GM23338 (cell line): ENCODE data around the gene OTUB2. TPM values are rescaled to one million over a fixed set of nuclear protein-coding genes. Genes with fewer than 3 reads are reported as not detected.

ENCODE experiments used
- ATAC-seq: fragments of 200-7000 bp; cut with Tn5 transposase; 3 replicates; pipeline ENCODE4 v1.9.1; 2020
- DNase-seq: peaks from one replicate; pipeline ENCODE4 v3.0.0-alpha.2; 2015; ENCODE audit warnings: low spot score
- H2AFZ ChIP-seq: fragments of 200-600 bp; sonication (generic); 2 replicates; pipeline ENCODE4 v1.8.0; 2016; ENCODE audit warnings: antibody characterized with exemption, mild to moderate bottlenecking, moderate library complexity
- H3F3A ChIP-seq: fragments of 200-600 bp; sonication (generic); replicated peaks from 2 replicates; pipeline ENCODE4 v1.8.0; 2017; ENCODE audit warnings: antibody characterized with exemption, mixed run types, low read depth
- H3K27ac ChIP-seq: fragments of 200-600 bp; sonication (generic); 2 replicates; pipeline ENCODE4 v1.6.1; 2016; ENCODE audit warnings: low read depth
- H3K27me3 ChIP-seq: fragments of 200-600 bp; sonication (generic); 2 replicates; pipeline ENCODE4 v1.8.0; 2016; ENCODE audit warnings: mild to moderate bottlenecking, mixed run types, moderate library complexity; ENCODE audit not compliant: insufficient read depth
- H3K36me3 ChIP-seq: fragments of 200-600 bp; sonication (generic); 2 replicates; pipeline ENCODE4 v1.8.0; 2016; ENCODE audit warnings: mild to moderate bottlenecking; ENCODE audit not compliant: insufficient read depth
- H3K4me1 ChIP-seq: fragments of 200-600 bp; sonication (generic); 2 replicates; pipeline ENCODE4 v1.8.0; 2016; ENCODE audit warnings: mild to moderate bottlenecking, moderate library complexity; ENCODE audit not compliant: insufficient read depth
- H3K4me2 ChIP-seq: fragments of 200-600 bp; sonication (generic); 2 replicates; pipeline ENCODE4 v1.7.1; 2017; ENCODE audit warnings: mixed run types
- H3K4me3 ChIP-seq: fragments of 200-600 bp; sonication (generic); 2 replicates; pipeline ENCODE4 v1.6.1; 2016; ENCODE audit warnings: mixed run types
- H3K79me2 ChIP-seq: fragments of 200-600 bp; sonication (generic); replicated peaks from 2 replicates; pipeline ENCODE4 v1.8.0; 2017; ENCODE audit warnings: mild to moderate bottlenecking; ENCODE audit not compliant: insufficient read depth
- H3K9me2 ChIP-seq: fragments of 200-600 bp; sonication (generic); 2 replicates; pipeline ENCODE4 v1.8.0; 2017; ENCODE audit not compliant: insufficient read depth
- H4K20me1 ChIP-seq: fragments of 200-600 bp; sonication (generic); replicated peaks from 2 replicates; pipeline ENCODE4 v1.8.0; 2017; ENCODE audit warnings: mild to moderate bottlenecking; ENCODE audit not compliant: insufficient read depth
- H3K27ac Mint-ChIP-seq: 2 replicates; pipeline ENCODE4 v1.8.0; 2020; ENCODE audit warnings: inconsistent platforms, mild to moderate bottlenecking, moderate library complexity, mixed read lengths
- H3K27me3 Mint-ChIP-seq: 3 replicates; pipeline ENCODE4 v1.8.0; 2022; ENCODE audit warnings: low read depth, mild to moderate bottlenecking, moderate library complexity, mixed read lengths, inconsistent platforms; ENCODE audit not compliant: insufficient read depth, poor library complexity
- H3K36me3 Mint-ChIP-seq: 3 replicates; pipeline ENCODE4 v1.8.0; 2021; ENCODE audit warnings: low read depth, mild to moderate bottlenecking, inconsistent platforms, moderate library complexity, mixed read lengths
- H3K4me1 Mint-ChIP-seq: 3 replicates; pipeline ENCODE4 v1.8.0; 2020; ENCODE audit warnings: mild to moderate bottlenecking, inconsistent platforms, mixed read lengths
- H3K4me3 Mint-ChIP-seq: 3 replicates; pipeline ENCODE4 v1.8.0; 2021; ENCODE audit warnings: moderate library complexity, mild to moderate bottlenecking, inconsistent platforms, mixed read lengths
- H3K9me3 Mint-ChIP-seq: 3 replicates; pipeline ENCODE4 v1.8.0; 2020; ENCODE audit warnings: moderate library complexity, mild to moderate bottlenecking, inconsistent platforms, mixed read lengths
- CREB1 ChIP-seq: fragments of 250-450 bp; sonication (Bioruptor Pico); IDR thresholded peaks from 2 replicates; pipeline ENCODE4 v1.5.0; 2020; ENCODE audit warnings: low read depth, mild to moderate bottlenecking, moderate library complexity
- CTCF ChIP-seq, 2 experiments: fragments of 200-600 bp in 1 of 2; sonication (generic) in 1 of 2; conservative IDR thresholded peaks; 2 replicates each; pipeline versions ENCODE4 v1.5.1 to v1.6.1; 2016 to 2017; ENCODE audit warnings: antibody characterized with exemption in 2 of 2, low read depth in 2 of 2, mild to moderate bottlenecking in 2 of 2, moderate library complexity in 1 of 2
- POLR2AphosphoS5 ChIP-seq: IDR thresholded peaks from 2 replicates; pipeline ENCODE4 v1.6.1; 2016; ENCODE audit warnings: antibody characterized with exemption, low read depth
- STAT1 ChIP-seq: IDR thresholded peaks from one replicate; pipeline ENCODE4 v1.6.1; 2016; ENCODE audit warnings: antibody characterized with exemption; ENCODE audit not compliant: unreplicated experiment
- ZNF331 ChIP-seq: fragments of 250-450 bp; sonication (Bioruptor Pico); IDR thresholded peaks from 2 replicates; pipeline ENCODE4 v1.5.0; 2020; ENCODE audit warnings: low read depth, mild to moderate bottlenecking, moderate library complexity
- polyA plus RNA-seq: library from polyadenylated mRNA; unstranded; fragments of >200 nt; fragmentation: Nextera tagmentation; extraction: Ambion mirVana; gene quantifications from 2 replicates; pipeline ENCODE4 v1.2.1, GENCODE V29; 2016
- total RNA-seq: library from RNA; depleted of rRNA; stranded (reverse); fragments of >200 nt; shearing (Covaris generic); gene quantifications from 2 replicates; pipeline ENCODE4 v1.2.3, GENCODE V29; 2014
- TF ChIP-seq, protein P1 (sequence below): fragments of 250-450 bp; sonication (Bioruptor Pico); IDR thresholded peaks from 2 replicates; pipeline ENCODE4 v1.5.0; 2020; ENCODE audit warnings: mild to moderate bottlenecking, moderate library complexity

Gene OTUB2
- total and polyA plus RNA-seq, 2 experiments from 2014 or later: 2.1 to 4.1 TPM

- no peaks in the 10 kb centered on the region for H4K20me1 ChIP-seq
- TF ChIP-seq POLR2AphosphoS5: no peak
- no peak for TF ChIP-seq STAT1
- TF ChIP-seq CREB1 (CRISPR knock-in tag): no peak
- no peak for TF ChIP-seq CTCF (conservative IDR thresholded peaks at IDR 0.05; ENCODE audit: low read depth in 2 of 2)
- TF ChIP-seq, protein P1, sequence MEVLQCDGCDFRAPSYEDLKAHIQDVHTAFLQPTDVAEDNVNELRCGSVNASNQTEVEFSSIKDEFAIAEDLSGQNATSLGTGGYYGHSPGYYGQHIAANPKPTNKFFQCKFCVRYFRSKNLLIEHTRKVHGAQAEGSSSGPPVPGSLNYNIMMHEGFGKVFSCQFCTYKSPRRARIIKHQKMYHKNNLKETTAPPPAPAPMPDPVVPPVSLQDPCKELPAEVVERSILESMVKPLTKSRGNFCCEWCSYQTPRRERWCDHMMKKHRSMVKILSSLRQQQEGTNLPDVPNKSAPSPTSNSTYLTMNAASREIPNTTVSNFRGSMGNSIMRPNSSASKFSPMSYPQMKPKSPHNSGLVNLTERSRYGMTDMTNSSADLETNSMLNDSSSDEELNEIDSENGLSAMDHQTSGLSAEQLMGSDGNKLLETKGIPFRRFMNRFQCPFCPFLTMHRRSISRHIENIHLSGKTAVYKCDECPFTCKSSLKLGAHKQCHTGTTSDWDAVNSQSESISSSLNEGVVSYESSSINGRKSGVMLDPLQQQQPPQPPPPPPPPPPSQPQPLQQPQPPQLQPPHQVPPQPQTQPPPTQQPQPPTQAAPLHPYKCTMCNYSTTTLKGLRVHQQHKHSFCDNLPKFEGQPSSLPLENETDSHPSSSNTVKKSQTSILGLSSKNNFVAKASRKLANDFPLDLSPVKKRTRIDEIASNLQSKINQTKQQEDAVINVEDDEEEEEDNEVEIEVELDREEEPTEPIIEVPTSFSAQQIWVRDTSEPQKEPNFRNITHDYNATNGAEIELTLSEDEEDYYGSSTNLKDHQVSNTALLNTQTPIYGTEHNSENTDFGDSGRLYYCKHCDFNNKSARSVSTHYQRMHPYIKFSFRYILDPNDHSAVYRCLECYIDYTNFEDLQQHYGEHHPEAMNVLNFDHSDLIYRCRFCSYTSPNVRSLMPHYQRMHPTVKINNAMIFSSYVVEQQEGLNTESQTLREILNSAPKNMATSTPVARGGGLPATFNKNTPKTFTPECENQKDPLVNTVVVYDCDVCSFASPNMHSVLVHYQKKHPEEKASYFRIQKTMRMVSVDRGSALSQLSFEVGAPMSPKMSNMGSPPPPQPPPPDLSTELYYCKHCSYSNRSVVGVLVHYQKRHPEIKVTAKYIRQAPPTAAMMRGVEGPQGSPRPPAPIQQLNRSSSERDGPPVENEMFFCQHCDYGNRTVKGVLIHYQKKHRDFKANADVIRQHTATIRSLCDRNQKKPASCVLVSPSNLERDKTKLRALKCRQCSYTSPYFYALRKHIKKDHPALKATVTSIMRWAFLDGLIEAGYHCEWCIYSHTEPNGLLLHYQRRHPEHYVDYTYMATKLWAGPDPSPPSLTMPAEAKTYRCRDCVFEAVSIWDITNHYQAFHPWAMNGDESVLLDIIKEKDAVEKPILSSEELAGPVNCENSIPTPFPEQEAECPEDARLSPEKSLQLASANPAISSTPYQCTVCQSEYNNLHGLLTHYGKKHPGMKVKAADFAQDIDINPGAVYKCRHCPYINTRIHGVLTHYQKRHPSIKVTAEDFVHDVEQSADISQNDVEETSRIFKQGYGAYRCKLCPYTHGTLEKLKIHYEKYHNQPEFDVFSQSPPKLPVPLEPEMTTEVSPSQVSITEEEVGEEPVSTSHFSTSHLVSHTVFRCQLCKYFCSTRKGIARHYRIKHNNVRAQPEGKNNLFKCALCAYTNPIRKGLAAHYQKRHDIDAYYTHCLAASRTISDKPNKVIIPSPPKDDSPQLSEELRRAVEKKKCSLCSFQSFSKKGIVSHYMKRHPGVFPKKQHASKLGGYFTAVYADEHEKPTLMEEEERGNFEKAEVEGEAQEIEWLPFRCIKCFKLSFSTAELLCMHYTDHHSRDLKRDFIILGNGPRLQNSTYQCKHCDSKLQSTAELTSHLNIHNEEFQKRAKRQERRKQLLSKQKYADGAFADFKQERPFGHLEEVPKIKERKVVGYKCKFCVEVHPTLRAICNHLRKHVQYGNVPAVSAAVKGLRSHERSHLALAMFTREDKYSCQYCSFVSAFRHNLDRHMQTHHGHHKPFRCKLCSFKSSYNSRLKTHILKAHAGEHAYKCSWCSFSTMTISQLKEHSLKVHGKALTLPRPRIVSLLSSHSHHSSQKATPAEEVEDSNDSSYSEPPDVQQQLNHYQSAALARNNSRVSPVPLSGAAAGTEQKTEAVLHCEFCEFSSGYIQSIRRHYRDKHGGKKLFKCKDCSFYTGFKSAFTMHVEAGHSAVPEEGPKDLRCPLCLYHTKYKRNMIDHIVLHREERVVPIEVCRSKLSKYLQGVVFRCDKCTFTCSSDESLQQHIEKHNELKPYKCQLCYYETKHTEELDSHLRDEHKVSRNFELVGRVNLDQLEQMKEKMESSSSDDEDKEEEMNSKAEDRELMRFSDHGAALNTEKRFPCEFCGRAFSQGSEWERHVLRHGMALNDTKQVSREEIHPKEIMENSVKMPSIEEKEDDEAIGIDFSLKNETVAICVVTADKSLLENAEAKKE (CRISPR knock-in tag): no peak
- TF ChIP-seq ZNF331: no peak
- no peaks in the 10 kb centered on the region; the same call in 2 of the 3 replicates for H3K4me1 Mint-ChIP-seq
- H3K9me3 Mint-ChIP-seq: no peaks in the 10 kb centered on the region; the same call in 2 of the 3 replicates
- H3K4me3 ChIP-seq: no peak overlapping the region
- H3K27me3 Mint-ChIP-seq: no peaks in the 10 kb centered on the region
- no peaks in the 10 kb centered on the region for H3F3A ChIP-seq
- ATAC-seq (no peak), DNase-seq (no peak)
- H3K4me3 Mint-ChIP-seq: no peak overlapping the region
- H3K79me2 ChIP-seq: no peaks in the 10 kb centered on the region
- H3K36me3 Mint-ChIP-seq: no peaks in the 10 kb centered on the region
- H3K4me2 ChIP-seq: no peak overlapping the region
- H3K4me1 ChIP-seq: no peaks in the 10 kb centered on the region
- no peaks in the 10 kb centered on the region for H3K36me3 ChIP-seq
- H3K9me2 ChIP-seq: no peaks in the 10 kb centered on the region
- H3K27me3 ChIP-seq: no peaks in the 10 kb centered on the region
- no peak overlapping the region for H3K27ac Mint-ChIP-seq
- no peak overlapping the region for H2AFZ ChIP-seq
- no peak overlapping the region for H3K27ac ChIP-seq
Measured at GRCh38 chr14:94088516-94088915, 62.4 kb downstream of the OTUB2 start.
